Astrocyte (in vitro differentiated cells and primary cell): ENCODE data around the gene RGL1. TPM values are rescaled to one million over a fixed set of nuclear protein-coding genes. Genes with fewer than 3 reads are reported as not detected.

Experiments
- DNase-seq: peaks from one replicate; pipeline ENCODE4 v3.0.0-alpha.2; 2010; ENCODE audit warnings: low read depth
- FAIRE-seq: peaks from 2 replicates; lab custom pipeline; 2011; peaks lifted over from hg19 to GRCh38; lab: Jason Lieb, UNC
- H2AFZ ChIP-seq: 2 replicates; pipeline ENCODE4 v1.6.0; 2012; ENCODE audit warnings: low read depth, low read length, inconsistent platforms
- H3K27ac ChIP-seq: 2 replicates; pipeline ENCODE4 v1.5.1; 2011; ENCODE audit warnings: low read depth, low read length, inconsistent platforms
- H3K27me3 ChIP-seq: 2 replicates; pipeline ENCODE4 v1.6.0; 2011; ENCODE audit warnings: low read length, inconsistent platforms; ENCODE audit not compliant: insufficient read depth
- H3K36me3 ChIP-seq: 2 replicates; pipeline ENCODE4 v1.5.1; 2011; ENCODE audit warnings: low read length, inconsistent platforms; ENCODE audit not compliant: insufficient read depth
- H3K4me1 ChIP-seq: 2 replicates; pipeline ENCODE4 v1.5.1; 2011; ENCODE audit warnings: low read length, inconsistent platforms; ENCODE audit not compliant: insufficient read depth
- H3K4me2 ChIP-seq: 2 replicates; pipeline ENCODE4 v1.6.0; 2012; ENCODE audit warnings: low read length, inconsistent platforms
- H3K4me3 ChIP-seq: 2 replicates; pipeline ENCODE4 v1.5.1; 2011; ENCODE audit warnings: low read depth, mild to moderate bottlenecking, low read length, inconsistent platforms; ENCODE audit not compliant: insufficient read depth
- H3K79me2 ChIP-seq: 2 replicates; pipeline ENCODE4 v1.6.0; 2012; ENCODE audit warnings: mild to moderate bottlenecking, low read length, inconsistent platforms; ENCODE audit not compliant: insufficient read depth
- H3K9ac ChIP-seq: 2 replicates; pipeline ENCODE4 v1.6.0; 2012; ENCODE audit warnings: mild to moderate bottlenecking, low read length, inconsistent platforms
- H3K9me3 ChIP-seq: 2 replicates; pipeline ENCODE4 v1.5.1; 2012; ENCODE audit warnings: low read depth, mild to moderate bottlenecking, low read length, inconsistent platforms; ENCODE audit not compliant: insufficient read depth
- H4K20me1 ChIP-seq: 2 replicates; pipeline ENCODE4 v1.6.0; 2012; ENCODE audit warnings: low read length, inconsistent platforms; ENCODE audit not compliant: insufficient read depth
- H3K27ac Mint-ChIP-seq: one replicate; pipeline ENCODE4 v1.8.0; 2021; ENCODE audit warnings: mild to moderate bottlenecking, mixed read lengths; ENCODE audit not compliant: unreplicated experiment
- H3K27me3 Mint-ChIP-seq: one replicate; pipeline ENCODE4 v1.8.0; 2021; ENCODE audit warnings: low read depth, mixed read lengths; ENCODE audit not compliant: unreplicated experiment
- H3K36me3 Mint-ChIP-seq: one replicate; pipeline ENCODE4 v1.8.0; 2021; ENCODE audit warnings: low read depth, mixed read lengths; ENCODE audit not compliant: unreplicated experiment
- H3K4me1 Mint-ChIP-seq: one replicate; pipeline ENCODE4 v1.8.0; 2021; ENCODE audit warnings: low read depth, mixed read lengths; ENCODE audit not compliant: unreplicated experiment
- H3K4me3 Mint-ChIP-seq: one replicate; pipeline ENCODE4 v1.8.0; 2021; ENCODE audit warnings: mild to moderate bottlenecking, moderate library complexity, mixed read lengths; ENCODE audit not compliant: unreplicated experiment
- H3K9me3 Mint-ChIP-seq: one replicate; pipeline ENCODE4 v1.8.0; 2021; ENCODE audit warnings: mild to moderate bottlenecking, mixed read lengths; ENCODE audit not compliant: unreplicated experiment
- CTCF ChIP-seq: IDR thresholded peaks from 2 replicates; pipeline ENCODE4 v1.5.1; 2011; ENCODE audit warnings: low read depth, mild to moderate bottlenecking, inconsistent platforms, low read length, moderate library complexity; ENCODE audit not compliant: insufficient read depth
- EZH2 ChIP-seq: IDR thresholded peaks from 2 replicates; pipeline ENCODE4 v1.6.1; 2012; ENCODE audit warnings: mild to moderate bottlenecking, low read length, inconsistent platforms; ENCODE audit not compliant: insufficient read depth
- total RNA-seq: library from RNA; stranded (reverse); gene quantifications from 2 replicates; pipeline ENCODE4 v1.2.1, GENCODE V29; 2021

Gene RGL1
- total RNA-seq, 1 donor from 2014 or later = 10.1 TPM

GRCh38 chr1:183903101-183903500 is 98.2 kb downstream of the RGL1 start:
- Mint-ChIP-seq H3K4me1 (peaks cover 3% of the 10 kb centered on the region), H3K27me3 (no peaks in the 10 kb centered on the region), H3K9me3 (no peaks in the 10 kb centered on the region), H3K36me3 (peaks cover 26% of the 10 kb centered on the region), H3K4me3 (no peak overlapping the region), H3K27ac (no peak overlapping the region)
- DNase-seq = no peak
- Histone ChIP-seq H4K20me1 (no peaks in the 10 kb centered on the region), H3K79me2 (no peaks in the 10 kb centered on the region), H3K27me3 (no peaks in the 10 kb centered on the region), H3K27ac (no peak overlapping the region), H3K36me3 (peaks cover 6% of the 10 kb centered on the region), H3K4me1 (no peaks in the 10 kb centered on the region), H3K4me3 (no peak overlapping the region), H3K9me3 (no peaks in the 10 kb centered on the region), H2AFZ (no peak overlapping the region), H3K9ac (no peak overlapping the region), H3K4me2 (no peak overlapping the region)
- TF ChIP-seq CTCF = no peak
- TF ChIP-seq EZH2 = no peak
- no peak for FAIRE-seq

GRCh38 chr1:183905508-183906113 is 100.7 kb downstream of the RGL1 start:
- peaks cover 32% of the 10 kb centered on the region for H3K36me3 Mint-ChIP-seq

More at GRCh38 chr1:183905508-183906113, 100.7 kb downstream of the RGL1 start:
- H3K4me3 Mint-ChIP-seq = no peak overlapping the region
- Histone ChIP-seq H3K4me2 (no peak overlapping the region), H3K27me3 (no peaks in the 10 kb centered on the region), H3K36me3 (peaks cover 6% of the 10 kb centered on the region), H3K79me2 (no peaks in the 10 kb centered on the region), H4K20me1 (no peaks in the 10 kb centered on the region), H3K4me3 (no peak overlapping the region), H3K9ac (no peak overlapping the region), H3K9me3 (no peaks in the 10 kb centered on the region), H3K4me1 (no peaks in the 10 kb centered on the region), H3K27ac (no peak overlapping the region), H2AFZ (no peak overlapping the region)
- peaks cover 3% of the 10 kb centered on the region for H3K4me1 Mint-ChIP-seq
- DNase-seq (no peak), FAIRE-seq (no peak)
- no peaks in the 10 kb centered on the region for H3K27me3 Mint-ChIP-seq
- no peaks in the 10 kb centered on the region for H3K9me3 Mint-ChIP-seq
- TF ChIP-seq EZH2 (no peak), CTCF (no peak)
- no peak overlapping the region for H3K27ac Mint-ChIP-seq
